ENCODE results near the gene SLC35F2.

- TF ChIP-seq CTCF (IDR thresholded peaks at IDR 0.05; ENCODE audit: insufficient read depth, low read length): no peak
- no peak for TF ChIP-seq GABPA (IDR thresholded peaks at IDR 0.05; ENCODE audit: low read depth)
- no peak for TF ChIP-seq REST (IDR thresholded peaks at IDR 0.05; ENCODE audit: insufficient replicate concordance, low read depth)
Measured at GRCh38 chr11:107785401-107785800, 73.2 kb downstream of the SLC35F2 start.
